Globus pallidus (tissue), 1 donor: ENCODE results near the gene EXD3.
A peak's percentile ranks its signal among the peaks of the same experiment; 100 is the strongest.
"Not testable (repeated sequence)": the region's sequence is repeated elsewhere in the genome, so short reads cannot be mapped to it uniquely, and the experiment has no call there.

ENCODE experiments used
- DNase-seq: peaks from one replicate; pipeline ENCODE4 v3.0.0-alpha.2; 2015; ENCODE audit warnings: low spot score

EXD3 gene

GRCh38 chr9:137411260-137411644 is 11.7 kb downstream of the EXD3 start:
- no peak for DNase-seq

GRCh38 chr9:137410891-137411249 is 12.1 kb downstream of the EXD3 start:
- no peak for DNase-seq

- DNase-seq = not testable (repeated sequence)
Measured at GRCh38 chr9:137410236-137410890, 12.6 kb downstream of the EXD3 start.

GRCh38 chr9:137409515-137409914 is 13.4 kb downstream of the EXD3 start:
- no peak for DNase-seq

- no peak for DNase-seq
Measured at GRCh38 chr9:137408651-137409405, 14.1 kb downstream of the EXD3 start.

- DNase-seq = peak; percentile 22
Measured at GRCh38 chr9:137407590-137408300, 15.2 kb downstream of the EXD3 start.

- DNase-seq = peak; percentile 38
Measured at GRCh38 chr9:137406876-137407589, 15.9 kb downstream of the EXD3 start.

GRCh38 chr9:137406085-137406760 is 16.7 kb downstream of the EXD3 start:
- no peak for DNase-seq

- DNase-seq = no peak
Measured at GRCh38 chr9:137405677-137406081, 17.3 kb downstream of the EXD3 start.

GRCh38 chr9:137404961-137405567 is 17.9 kb downstream of the EXD3 start:
- no peak for DNase-seq

GRCh38 chr9:137403269-137403668 is 19.7 kb downstream of the EXD3 start:
- no peak for DNase-seq

GRCh38 chr9:137402746-137403145 is 20.2 kb downstream of the EXD3 start:
- no peak for DNase-seq

GRCh38 chr9:137398561-137399468 is 24.1 kb downstream of the EXD3 start:
- no peak for DNase-seq

GRCh38 chr9:137397675-137398423 is 25.1 kb downstream of the EXD3 start:
- no peak for DNase-seq

GRCh38 chr9:137396634-137397367 is 26.2 kb downstream of the EXD3 start:
- no peak for DNase-seq

GRCh38 chr9:137396227-137396626 is 26.7 kb downstream of the EXD3 start:
- DNase-seq = no peak

GRCh38 chr9:137395666-137396010 is 27.3 kb downstream of the EXD3 start:
- DNase-seq = no peak

- DNase-seq = no peak
Measured at GRCh38 chr9:137394866-137395665, 27.9 kb downstream of the EXD3 start.
